Measurements from ENCODE around the gene NOXA1. TPM values are rescaled to one million over a fixed set of nuclear protein-coding genes. Genes with fewer than 3 reads are reported as not detected.

Gene NOXA1
- polyA plus RNA-seq, 1 experiment, result 0.32 TPM

- ChIA-PET POLR2A (no interaction called here), CTCF (no interaction called here)
- Histone ChIP-seq H3K27me3 (ENCODE audit: control insufficient read depth, insufficient read depth, low read length) (no peaks in the 10 kb centered on the region), H3K4me3 (ENCODE audit: low read depth, low read length) (no peak overlapping the region), H3K36me3 (ENCODE audit: control insufficient read depth, insufficient read depth, low read length) (no peaks in the 10 kb centered on the region)
- DNase-seq (ENCODE audit: low read depth), result no peak
- TF ChIP-seq CTCF (IDR thresholded peaks at IDR 0.05; ENCODE audit: insufficient read depth, low read depth, low read length), result no peak
Observed at GRCh38 chr9:137477778-137478612, 54.8 kb downstream of the NOXA1 start.

GRCh38 chr9:137478613-137478961 lies 55.4 kb downstream of the NOXA1 start:
- Histone ChIP-seq H3K4me3 (ENCODE audit: low read depth, low read length) (no peak overlapping the region), H3K27me3 (ENCODE audit: control insufficient read depth, insufficient read depth, low read length) (no peaks in the 10 kb centered on the region), H3K36me3 (ENCODE audit: control insufficient read depth, insufficient read depth, low read length) (no peaks in the 10 kb centered on the region)
- CTCF ChIA-PET, result no interaction called here
- TF ChIP-seq CTCF (IDR thresholded peaks at IDR 0.05; ENCODE audit: insufficient read depth, low read depth, low read length), result no peak
- POLR2A ChIA-PET, result no interaction called here
- DNase-seq (ENCODE audit: low read depth), result no peak

GRCh38 chr9:137478962-137479861 lies 56.0 kb downstream of the NOXA1 start:
- ChIA-PET POLR2A (no interaction called here), CTCF (no interaction called here)
- H3K4me3 ChIP-seq (ENCODE audit: low read depth, low read length), result no peak overlapping the region
- no peak for DNase-seq (ENCODE audit: low read depth)
- H3K27me3 ChIP-seq (ENCODE audit: control insufficient read depth, insufficient read depth, low read length), result no peaks in the 10 kb centered on the region
- H3K36me3 ChIP-seq (ENCODE audit: control insufficient read depth, insufficient read depth, low read length), result no peaks in the 10 kb centered on the region
- TF ChIP-seq CTCF (IDR thresholded peaks at IDR 0.05; ENCODE audit: insufficient read depth, low read depth, low read length), result no peak

GRCh38 chr9:137479892-137480685 lies 56.9 kb downstream of the NOXA1 start:
- TF ChIP-seq CTCF (IDR thresholded peaks at IDR 0.05; ENCODE audit: insufficient read depth, low read depth, low read length), result no peak
- no peak overlapping the region for H3K4me3 ChIP-seq (ENCODE audit: low read depth, low read length)
- H3K36me3 ChIP-seq (ENCODE audit: control insufficient read depth, insufficient read depth, low read length), result no peaks in the 10 kb centered on the region
- DNase-seq (ENCODE audit: low read depth), result no peak
- H3K27me3 ChIP-seq (ENCODE audit: control insufficient read depth, insufficient read depth, low read length), result no peaks in the 10 kb centered on the region
- ChIA-PET POLR2A (no interaction called here), CTCF (no interaction called here)

Measured in BJ (cell line).